GM12873 (cell line): Measurements from ENCODE around the gene CREB3.
A peak's percentile ranks its signal among the peaks of the same experiment; 100 is the strongest.

Experiments used
- CTCF ChIP-seq: IDR thresholded peaks from 2 replicates; pipeline ENCODE4 v1.5.1; 2012; ENCODE audit warnings: low read depth, mild to moderate bottlenecking, moderate library complexity, low read length, control low read depth; ENCODE audit not compliant: insufficient read depth; ENCODE audit errors: missing control alignments

Gene CREB3

GRCh38 chr9:35732800-35733541 lies 505 bp downstream of the CREB3 start:
- TF ChIP-seq CTCF: peak; percentile 12

DNA sequence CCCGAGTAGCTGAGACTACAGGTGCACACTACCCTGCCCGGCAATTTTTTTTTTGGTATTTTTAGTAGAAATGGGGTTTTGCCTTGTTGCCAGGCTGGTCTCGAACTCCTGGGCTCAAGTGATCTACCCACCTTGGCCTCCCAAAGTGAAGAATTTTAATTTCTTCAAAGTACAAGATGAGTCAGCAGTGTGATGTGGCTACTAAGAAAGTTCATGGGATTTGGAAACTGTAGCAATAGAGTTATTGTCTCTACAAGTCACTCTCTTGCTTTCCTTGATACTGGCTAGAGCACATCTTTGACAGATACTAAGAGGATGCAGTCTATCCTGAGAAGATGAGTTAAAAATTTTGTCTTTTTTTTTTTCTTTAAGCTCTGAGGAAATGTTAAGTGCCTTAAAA lies 1.6 kb downstream of the CREB3 start:
- TF ChIP-seq CTCF: no peak

GRCh38 chr9:35736201-35736633 lies 3.8 kb downstream of the CREB3 start:
- peak; percentile 93 for TF ChIP-seq CTCF

GRCh38 chr9:35737143-35737542 lies 4.7 kb downstream of the CREB3 start:
- no peak for TF ChIP-seq CTCF

GRCh38 chr9:35738186-35738585 lies 5.7 kb downstream of the CREB3 start:
- TF ChIP-seq CTCF: no peak

- TF ChIP-seq CTCF: no peak
These were observed 6.5 kb downstream of the CREB3 start for GRCh38 chr9:35738924-35739323.

- TF ChIP-seq CTCF: no peak
These were observed 7.8 kb downstream of the CREB3 start for GRCh38 chr9:35740243-35740642.
